ENCODE results near the gene TSPEAR. TPM values are rescaled to one million over a fixed set of nuclear protein-coding genes. Genes with fewer than 3 reads are reported as not detected.
"Not testable (repeated sequence)": the region's sequence is repeated elsewhere in the genome, so short reads cannot be mapped to it uniquely, and the experiment has no call there.

The TSPEAR gene
- total RNA-seq, 3 donors from 2014 or later, result not detected

DNA sequence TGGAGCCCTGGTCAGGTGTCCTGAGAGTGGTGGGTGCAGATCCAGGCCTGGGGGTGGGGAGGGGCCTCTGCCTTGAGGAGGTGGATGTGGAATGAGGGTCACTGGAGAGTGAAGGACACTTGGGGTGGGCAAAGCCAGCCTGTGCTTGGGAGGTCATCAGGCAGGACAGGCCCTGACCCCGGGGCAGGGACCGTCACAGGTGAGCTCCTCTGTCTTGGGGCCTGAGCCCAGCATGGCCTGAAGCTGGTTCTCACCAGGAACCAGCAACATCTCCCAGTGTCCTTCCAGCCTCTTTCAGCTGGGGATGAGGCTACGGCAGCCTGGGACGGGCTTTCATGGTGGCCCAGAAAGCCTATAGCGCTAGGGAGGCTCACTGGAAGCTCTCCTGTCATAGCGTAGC is 159.2 kb downstream of the TSPEAR start:
- Mint-ChIP-seq H3K4me3 (no peak overlapping the region), H3K4me1 (ENCODE audit: low read depth) (peaks cover 20% of the 10 kb centered on the region), H3K9me3 (peaks cover 14% of the 10 kb centered on the region), H3K27me3 (ENCODE audit: low read depth) (no peaks in the 10 kb centered on the region), H3K36me3 (ENCODE audit: insufficient read depth) (peaks cover 9% of the 10 kb centered on the region)
- no peak for ATAC-seq
- no peak for DNase-seq

- no peaks in the 10 kb centered on the region for H3K27me3 Mint-ChIP-seq (ENCODE audit: low read depth)
- ATAC-seq, result no peak
- H3K9me3 Mint-ChIP-seq, result peaks cover 21% of the 10 kb centered on the region
- H3K4me3 Mint-ChIP-seq, result no peak within 1 kb of the TSS
- peaks cover 23% of the 10 kb centered on the region for H3K4me1 Mint-ChIP-seq (ENCODE audit: low read depth)
- no peak for DNase-seq
- H3K36me3 Mint-ChIP-seq (ENCODE audit: insufficient read depth), result peaks cover 16% of the 10 kb centered on the region
These were observed 159.9 kb downstream of the TSPEAR start, which contains the start of gene KRTAP10-2 for GRCh38 chr21:44551340-44551961. TSS of gene KRTAP10-2 (minus strand) at chr21:44551505. CDS start at chr21:44551458, 47 bp downstream.

DNA sequence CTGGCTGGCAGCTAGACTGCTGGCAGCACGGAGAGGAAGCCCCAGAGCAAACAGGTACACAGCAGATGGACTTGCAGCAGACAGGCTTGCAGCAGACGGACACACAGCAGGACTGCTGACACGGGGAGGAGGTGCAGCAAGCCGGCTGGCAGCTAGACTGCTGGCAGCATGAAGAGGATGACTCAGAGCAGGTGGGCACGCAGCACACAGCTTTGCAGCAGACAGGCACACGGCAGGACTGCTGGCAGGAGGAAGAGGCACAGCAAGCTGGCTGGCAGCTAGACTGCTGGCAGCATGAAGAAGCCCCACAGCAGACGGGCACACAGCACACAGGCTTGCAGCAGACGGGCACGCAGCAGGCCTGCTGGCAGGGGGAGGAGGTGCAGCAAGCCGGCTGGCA is 160.6 kb downstream of the TSPEAR start:
- Mint-ChIP-seq H3K4me3 (no peak overlapping the region), H3K4me1 (ENCODE audit: low read depth) (peaks cover 23% of the 10 kb centered on the region), H3K36me3 (ENCODE audit: insufficient read depth) (peaks cover 16% of the 10 kb centered on the region), H3K9me3 (peaks cover 21% of the 10 kb centered on the region), H3K27me3 (ENCODE audit: low read depth) (no peaks in the 10 kb centered on the region)
- ATAC-seq, result no peak
- no peak for DNase-seq

- not testable (repeated sequence) for ATAC-seq, H3K4me3 Mint-ChIP-seq
- peaks cover 18% of the 10 kb centered on the region for H3K36me3 Mint-ChIP-seq (ENCODE audit: insufficient read depth)
These were observed 161.1 kb downstream of the TSPEAR start for GRCh38 chr21:44550285-44550684.

DNA sequence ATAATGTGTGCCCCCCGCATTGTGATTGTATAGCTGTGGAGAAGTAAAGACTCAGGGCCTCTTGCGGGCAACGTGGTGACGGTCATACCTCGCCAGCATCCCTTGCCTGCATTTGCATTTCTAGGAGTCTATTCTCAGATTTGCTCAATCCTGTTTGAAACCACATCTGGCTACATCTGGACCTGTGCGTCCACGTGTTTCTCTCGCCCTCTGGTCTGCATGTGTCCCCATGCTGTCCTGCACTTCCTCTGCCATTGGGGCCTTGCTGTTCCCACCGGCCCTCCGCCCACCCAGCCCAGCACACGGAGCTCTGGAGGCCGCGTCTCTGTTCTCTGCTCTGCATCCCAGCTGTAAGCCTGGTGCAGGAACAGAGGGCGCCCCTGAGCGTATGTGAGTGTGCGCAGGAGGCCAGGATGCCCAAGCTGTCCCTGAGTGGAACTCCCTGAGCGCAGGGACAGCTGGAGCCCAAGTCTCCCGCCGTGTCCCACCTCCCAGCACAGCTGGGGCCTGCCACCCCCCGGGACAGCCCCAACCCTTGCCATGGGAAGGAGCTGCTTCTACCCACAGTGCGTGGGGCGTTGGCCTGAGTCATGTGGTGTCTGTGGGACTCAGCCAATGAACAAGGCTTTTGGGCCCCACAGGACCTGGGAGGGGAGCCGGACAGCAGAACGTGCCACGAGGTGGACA is 161.7 kb downstream of the TSPEAR start:
- no peak overlapping the region for H3K4me3 Mint-ChIP-seq
- peaks cover 19% of the 10 kb centered on the region for H3K36me3 Mint-ChIP-seq (ENCODE audit: insufficient read depth)
- peaks cover 23% of the 10 kb centered on the region for H3K4me1 Mint-ChIP-seq (ENCODE audit: low read depth)
- no peak for DNase-seq
- no peak for ATAC-seq
- peaks cover 26% of the 10 kb centered on the region for H3K9me3 Mint-ChIP-seq
- no peaks in the 10 kb centered on the region for H3K27me3 Mint-ChIP-seq (ENCODE audit: low read depth)

More at GRCh38 chr21:44550285-44550684, 161.1 kb downstream of the TSPEAR start:
- Mint-ChIP-seq H3K9me3 (peaks cover 26% of the 10 kb centered on the region), H3K4me1 (ENCODE audit: low read depth) (peaks cover 23% of the 10 kb centered on the region)
- DNase-seq; H3K27me3 Mint-ChIP-seq (ENCODE audit: low read depth): not testable (repeated sequence)

DNA sequence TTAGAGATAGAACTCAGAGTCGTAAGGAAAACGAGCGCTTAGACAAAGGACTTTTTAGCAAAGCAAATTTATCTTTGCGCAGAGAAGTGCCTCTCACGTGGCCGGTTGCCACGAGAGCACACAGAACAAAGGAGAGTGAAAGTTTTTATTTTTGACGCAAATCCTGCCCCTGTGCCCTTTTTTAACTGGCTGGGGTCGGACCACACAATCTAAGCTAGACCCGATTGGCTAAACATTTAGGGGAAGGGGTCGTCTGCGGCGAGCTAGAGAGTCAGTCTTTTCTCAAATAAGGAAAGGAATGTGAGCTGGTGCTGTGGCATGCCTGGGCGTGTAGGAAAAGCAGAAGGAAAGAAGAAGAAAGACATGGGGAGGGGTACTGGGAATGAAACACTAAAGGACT is 162.4 kb downstream of the TSPEAR start:
- H3K9me3 Mint-ChIP-seq, result peaks cover 26% of the 10 kb centered on the region
- DNase-seq (no peak), ATAC-seq (no peak)
- H3K36me3 Mint-ChIP-seq (ENCODE audit: insufficient read depth), result peaks cover 19% of the 10 kb centered on the region
- H3K4me3 Mint-ChIP-seq, result no peak overlapping the region
- no peaks in the 10 kb centered on the region for H3K27me3 Mint-ChIP-seq (ENCODE audit: low read depth)
- peaks cover 23% of the 10 kb centered on the region for H3K4me1 Mint-ChIP-seq (ENCODE audit: low read depth)

- no peak for ATAC-seq
- DNase-seq, result no peak
- H3K4me3 Mint-ChIP-seq, result no peak overlapping the region
These were observed 163.0 kb downstream of the TSPEAR start for GRCh38 chr21:44548381-44548780.

GRCh38 chr21:44547656-44548331 is 163.6 kb downstream of the TSPEAR start:
- H3K27me3 Mint-ChIP-seq (ENCODE audit: low read depth), result no peaks in the 10 kb centered on the region
- peak; percentile 78 to 89 for ATAC-seq

More at GRCh38 chr21:44548381-44548780, 163.0 kb downstream of the TSPEAR start:
- peaks cover 19% of the 10 kb centered on the region for H3K36me3 Mint-ChIP-seq (ENCODE audit: insufficient read depth)
- no peaks in the 10 kb centered on the region for H3K27me3 Mint-ChIP-seq (ENCODE audit: low read depth)
- peaks cover 23% of the 10 kb centered on the region for H3K4me1 Mint-ChIP-seq (ENCODE audit: low read depth)
- H3K9me3 Mint-ChIP-seq, result peaks cover 23% of the 10 kb centered on the region

GRCh38 chr21:44544566-44544965 is 166.8 kb downstream of the TSPEAR start:
- peaks cover 2% of the 10 kb centered on the region for H3K27me3 Mint-ChIP-seq (ENCODE audit: low read depth)
- no peak for ATAC-seq
- peaks cover 15% of the 10 kb centered on the region for H3K36me3 Mint-ChIP-seq (ENCODE audit: insufficient read depth)
- DNase-seq, result no peak
- H3K4me3 Mint-ChIP-seq, result no peak overlapping the region
- peaks cover 19% of the 10 kb centered on the region for H3K9me3 Mint-ChIP-seq
- H3K4me1 Mint-ChIP-seq (ENCODE audit: low read depth), result peaks cover 23% of the 10 kb centered on the region

More at GRCh38 chr21:44547656-44548331, 163.6 kb downstream of the TSPEAR start:
- DNase-seq, result no peak
- Mint-ChIP-seq H3K9me3 (peaks cover 19% of the 10 kb centered on the region), H3K4me1 (ENCODE audit: low read depth) (peaks cover 23% of the 10 kb centered on the region), H3K36me3 (ENCODE audit: insufficient read depth) (peaks cover 16% of the 10 kb centered on the region), H3K4me3 (peak overlapping the region; percentile 62)

- ATAC-seq (no peak), DNase-seq (no peak)
- Mint-ChIP-seq H3K4me1 (ENCODE audit: low read depth) (peaks cover 10% of the 10 kb centered on the region), H3K36me3 (ENCODE audit: insufficient read depth) (peaks cover 13% of the 10 kb centered on the region), H3K4me3 (no peak overlapping the region), H3K27me3 (ENCODE audit: low read depth) (peaks cover 4% of the 10 kb centered on the region), H3K9me3 (peaks cover 18% of the 10 kb centered on the region)
These were observed 168.7 kb downstream of the TSPEAR start for GRCh38 chr21:44542716-44543115.

- H3K27me3 Mint-ChIP-seq (ENCODE audit: low read depth), result peaks cover 4% of the 10 kb centered on the region
- DNase-seq, result no peak
- no peaks in the 10 kb centered on the region for H3K4me1 Mint-ChIP-seq (ENCODE audit: low read depth)
- ATAC-seq, result no peak
- H3K4me3 Mint-ChIP-seq, result no peak overlapping the region
- H3K9me3 Mint-ChIP-seq, result peaks cover 5% of the 10 kb centered on the region
- peaks cover 3% of the 10 kb centered on the region for H3K36me3 Mint-ChIP-seq (ENCODE audit: insufficient read depth)
These were observed 170.6 kb downstream of the TSPEAR start for GRCh38 chr21:44540741-44541288.

GRCh38 chr21:44539991-44540666 is 171.2 kb downstream of the TSPEAR start, which contains the start of gene KRTAP10-1:
TSS of gene KRTAP10-1 (minus strand) at chr21:44540195. CDS start at chr21:44540150, 45 bp downstream.
- ATAC-seq, result no peak
- Mint-ChIP-seq H3K9me3 (no peaks in the 10 kb centered on the region), H3K27me3 (ENCODE audit: low read depth) (peaks cover 4% of the 10 kb centered on the region), H3K36me3 (ENCODE audit: insufficient read depth) (no peaks in the 10 kb centered on the region), H3K4me1 (ENCODE audit: low read depth) (no peaks in the 10 kb centered on the region), H3K4me3 (no peak within 1 kb of the TSS)
- DNase-seq, result no peak

DNA sequence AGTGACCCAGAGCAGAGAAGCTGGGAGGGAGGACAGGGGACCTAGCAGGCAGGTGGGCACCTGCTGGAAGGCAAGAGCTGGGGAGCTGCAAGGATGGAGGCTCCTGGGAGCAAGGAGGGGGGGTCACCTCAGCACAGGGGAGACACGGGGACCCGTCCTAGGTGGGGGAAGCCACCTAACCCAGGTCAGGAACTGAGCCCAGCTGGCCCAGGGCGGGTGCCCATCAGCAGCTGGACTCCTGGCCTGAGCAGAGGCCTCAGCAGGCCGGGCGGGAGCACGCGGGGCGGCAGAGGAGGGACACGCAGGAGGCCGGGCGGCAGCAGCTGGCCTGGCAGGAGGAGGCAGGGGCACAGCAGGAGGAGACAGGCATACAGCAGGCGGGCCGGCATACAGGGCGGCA is 172.3 kb downstream of the TSPEAR start:
- Mint-ChIP-seq H3K36me3 (ENCODE audit: insufficient read depth) (no peaks in the 10 kb centered on the region), H3K4me3 (no peak overlapping the region), H3K9me3 (no peaks in the 10 kb centered on the region), H3K27me3 (ENCODE audit: low read depth) (peaks cover 4% of the 10 kb centered on the region), H3K4me1 (ENCODE audit: low read depth) (no peaks in the 10 kb centered on the region)
- ATAC-seq (no peak), DNase-seq (no peak)

Data from activated T-cell treated with anti-CD3 and anti-CD28 coated beads, Interleukin-2, amount 50 U/mL, for 4 hours (primary cell).